AG08396 (cell line): ENCODE data around the gene DESI1.
A peak's percentile ranks its signal among the peaks of the same experiment; 100 is the strongest.
"Not testable (repeated sequence)": the region's sequence is repeated elsewhere in the genome, so short reads cannot be mapped to it uniquely, and the experiment has no call there.

ENCODE experiments used
- DNase-seq: peaks from one replicate; pipeline ENCODE4 v3.0.0; 2012; ENCODE audit warnings: low spot score, mixed read lengths

DESI1 gene

DNA sequence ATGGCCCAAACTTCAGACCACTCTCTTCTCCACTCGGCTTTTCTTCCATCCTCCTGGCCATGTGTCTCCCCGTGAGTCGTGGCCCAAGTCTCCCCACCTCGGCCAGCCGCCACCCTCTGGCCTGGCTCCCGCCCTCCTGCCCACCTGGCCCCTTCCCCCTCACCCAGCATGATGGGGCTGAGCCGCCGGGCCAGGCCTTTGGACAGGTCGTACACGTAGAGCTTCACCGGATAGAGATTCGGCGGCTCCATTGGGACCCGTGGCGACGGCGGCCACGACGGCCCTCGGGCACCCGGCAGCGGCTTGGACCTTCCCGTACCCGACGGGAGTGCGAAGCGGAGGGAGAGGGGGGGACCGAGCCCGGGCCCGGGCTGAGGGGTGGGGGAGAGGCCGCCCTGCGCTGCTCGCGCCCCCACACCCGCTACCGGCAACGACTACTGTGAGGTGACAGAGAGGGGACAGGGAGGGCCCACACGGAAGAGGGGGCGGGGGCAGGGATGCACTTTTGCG is at the start of gene DESI1:
Gene DESI1, minus strand, starts transcription at position 455 of the 510 bp plus-strand sequence. Its CDS starts 204 bp downstream, at position 251.
- no peak for DNase-seq

GRCh38 chr22:41668971-41669911 is 48.4 kb upstream of the DESI1 start:
- peak; percentile 55 for DNase-seq

DNA sequence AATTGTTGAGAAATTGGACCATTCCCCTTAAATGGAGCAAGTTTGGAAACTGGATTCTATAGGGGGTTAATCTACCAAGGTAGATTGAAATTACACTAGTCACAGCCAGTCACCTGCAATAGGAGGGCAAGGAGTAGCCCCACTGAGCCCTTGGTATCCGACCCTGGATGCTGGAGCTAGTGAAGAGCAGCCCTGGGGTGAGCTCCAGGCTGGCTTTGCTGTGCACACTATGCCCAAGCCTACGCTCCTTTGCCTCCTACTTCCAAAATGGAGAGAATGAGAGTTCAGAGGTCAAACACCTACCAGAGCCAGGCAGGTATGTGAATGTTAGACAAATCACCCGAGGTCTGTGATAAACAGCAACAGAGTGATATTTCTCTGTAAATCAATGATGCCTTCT is 44.1 kb upstream of the DESI1 start:
- no peak for DNase-seq

GRCh38 chr22:41664490-41664889 is 43.6 kb upstream of the DESI1 start:
- no peak for DNase-seq

- DNase-seq, result not testable (repeated sequence)
These were observed 42.8 kb upstream of the DESI1 start for GRCh38 chr22:41663594-41663993.

DNA sequence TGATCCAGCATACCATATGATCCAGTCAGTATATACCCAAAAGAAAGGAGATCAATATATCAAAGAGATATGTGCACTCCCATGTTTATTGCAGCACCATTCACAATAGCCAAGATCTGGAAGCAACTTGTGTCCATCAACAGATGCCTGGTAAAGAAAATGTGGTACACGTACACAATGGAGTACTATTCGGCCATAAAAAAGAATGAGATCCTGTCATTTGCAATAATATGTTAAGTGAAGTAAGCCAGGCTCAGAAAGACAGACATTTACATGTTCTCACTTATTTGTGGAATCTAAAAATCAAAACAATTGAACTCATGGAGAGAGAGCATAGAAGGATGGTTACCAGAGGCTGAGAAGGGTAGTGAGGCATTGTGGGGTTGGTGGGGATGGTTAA is 40.9 kb upstream of the DESI1 start:
- DNase-seq, result no peak

GRCh38 chr22:41661088-41661487 is 40.2 kb upstream of the DESI1 start:
- no peak for DNase-seq

DNA sequence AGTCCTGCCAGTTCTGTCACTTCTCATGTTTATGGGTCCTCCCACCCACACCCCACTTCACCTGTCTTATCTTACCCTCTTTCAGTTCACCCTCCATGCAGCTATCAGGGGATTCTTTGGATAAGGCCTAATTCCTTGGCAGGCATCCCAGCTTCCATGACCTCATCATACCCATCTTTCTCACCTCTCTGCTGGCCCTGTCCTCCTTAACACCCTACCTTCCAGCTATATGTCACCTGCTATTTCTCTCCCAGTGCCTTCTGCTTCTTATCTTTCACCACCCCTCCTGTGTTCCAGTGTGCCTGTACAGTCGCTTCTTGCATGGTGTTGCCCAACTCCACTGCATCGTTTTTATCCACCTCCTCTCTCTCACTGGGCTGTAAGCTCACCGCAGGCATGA is 39.6 kb upstream of the DESI1 start:
- DNase-seq, result no peak

DNA sequence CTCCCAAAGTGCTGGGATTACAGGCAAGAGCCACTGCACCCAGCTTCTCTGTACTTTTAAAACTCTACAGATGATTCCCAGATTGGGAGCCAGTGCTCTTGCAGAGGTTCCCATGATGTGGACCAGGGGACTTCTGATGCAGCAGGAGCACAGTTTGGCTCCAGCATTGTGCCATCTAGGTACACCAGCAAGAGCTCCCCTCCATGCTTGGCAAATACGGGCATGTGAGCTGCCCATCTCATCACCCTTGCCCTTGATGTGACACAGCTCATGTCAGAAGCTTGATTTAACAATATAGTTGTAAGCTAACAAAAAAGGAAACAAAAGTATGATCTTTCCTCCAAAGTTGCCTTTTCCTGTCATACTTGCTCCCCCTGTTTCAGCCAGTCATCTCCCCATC is 39.1 kb upstream of the DESI1 start:
- DNase-seq, result no peak

- no peak for DNase-seq
These were observed 38.0 kb upstream of the DESI1 start for GRCh38 chr22:41658869-41659268.

DNA sequence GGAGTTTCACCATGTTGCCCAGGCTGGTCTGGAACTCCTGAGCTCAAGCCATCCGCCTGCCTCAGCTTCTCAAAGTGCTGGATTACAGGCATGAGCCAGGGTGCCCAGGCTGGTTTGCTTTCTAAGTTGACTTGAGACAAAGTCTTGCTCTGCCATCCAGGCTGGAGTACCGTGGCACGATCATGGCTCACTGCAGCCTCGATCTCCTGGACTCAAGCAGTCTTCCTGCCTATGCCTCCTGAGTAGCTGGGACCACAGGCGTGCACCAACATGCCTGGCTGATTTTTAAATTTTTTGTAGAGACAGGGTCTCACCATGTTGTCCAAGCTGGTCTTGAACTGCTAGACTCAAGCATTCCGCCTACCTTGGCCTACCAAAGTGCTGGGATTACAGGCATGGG is 36.9 kb upstream of the DESI1 start:
- DNase-seq, result no peak

GRCh38 chr22:41656556-41656955 is 35.7 kb upstream of the DESI1 start:
- no peak for DNase-seq

- DNase-seq, result no peak
These were observed 33.5 kb upstream of the DESI1 start for GRCh38 chr22:41654322-41654721.

DNA sequence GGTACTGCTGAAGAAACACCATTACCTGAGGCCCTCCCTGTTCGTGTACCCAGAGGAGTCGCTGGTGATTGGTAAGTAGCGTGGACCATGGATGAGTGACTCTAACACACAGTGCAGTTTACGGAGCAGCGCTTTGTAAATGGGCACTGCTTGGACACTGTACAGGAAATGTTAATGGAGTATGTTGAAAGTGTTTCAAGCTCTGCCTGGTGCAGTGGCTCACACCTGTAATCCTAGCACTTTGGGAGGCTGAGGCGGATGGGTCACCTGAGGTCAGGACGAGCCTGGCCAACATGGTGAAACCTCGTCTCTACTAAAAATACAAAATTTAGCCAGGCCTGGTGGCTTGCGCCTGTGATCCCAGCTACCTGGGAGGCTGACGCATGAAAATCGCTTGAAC is 30.0 kb upstream of the DESI1 start:
- no peak for DNase-seq

DNA sequence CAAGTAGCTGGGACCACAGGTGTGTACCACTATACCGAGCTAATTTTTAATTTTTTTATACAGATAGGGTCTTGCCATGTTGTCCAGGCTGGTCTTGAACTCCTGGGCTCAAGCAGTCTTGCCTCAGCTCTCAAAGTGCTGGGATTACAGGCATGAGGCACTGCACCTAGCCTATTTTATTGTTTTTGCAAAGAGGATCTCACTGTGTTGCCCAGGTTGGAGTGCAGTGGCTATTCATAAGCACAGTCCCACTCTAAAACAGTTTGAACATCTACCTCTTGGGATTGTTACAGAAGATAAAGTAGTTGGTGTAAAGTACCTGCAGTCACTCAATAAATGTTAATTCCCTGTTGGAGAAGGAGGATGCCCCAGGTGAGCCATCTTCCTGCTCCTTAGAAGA is 29.4 kb upstream of the DESI1 start:
- no peak for DNase-seq

- no peak for DNase-seq
These were observed 27.6 kb upstream of the DESI1 start for GRCh38 chr22:41648432-41648831.

DNA sequence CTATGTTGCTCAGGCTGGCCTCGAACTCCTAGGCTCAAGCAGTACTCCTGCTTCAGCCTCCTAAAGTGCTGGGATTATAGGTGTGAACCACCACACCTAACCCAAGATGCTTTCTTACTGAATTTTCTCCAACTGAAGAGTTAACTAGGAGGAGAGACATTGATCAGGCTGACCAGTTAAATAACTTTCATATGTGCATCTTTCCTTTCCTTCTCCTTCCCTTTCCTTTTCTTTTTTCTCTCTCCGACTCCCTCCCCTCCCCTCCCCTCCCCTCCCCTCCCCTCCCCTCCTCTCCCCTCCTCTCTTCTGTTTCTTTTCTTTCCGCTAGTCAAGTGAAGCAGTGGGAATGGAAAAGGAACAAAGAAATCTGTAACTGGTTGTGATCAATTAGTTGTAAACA is 26.9 kb upstream of the DESI1 start:
- DNase-seq, result no peak

DNA sequence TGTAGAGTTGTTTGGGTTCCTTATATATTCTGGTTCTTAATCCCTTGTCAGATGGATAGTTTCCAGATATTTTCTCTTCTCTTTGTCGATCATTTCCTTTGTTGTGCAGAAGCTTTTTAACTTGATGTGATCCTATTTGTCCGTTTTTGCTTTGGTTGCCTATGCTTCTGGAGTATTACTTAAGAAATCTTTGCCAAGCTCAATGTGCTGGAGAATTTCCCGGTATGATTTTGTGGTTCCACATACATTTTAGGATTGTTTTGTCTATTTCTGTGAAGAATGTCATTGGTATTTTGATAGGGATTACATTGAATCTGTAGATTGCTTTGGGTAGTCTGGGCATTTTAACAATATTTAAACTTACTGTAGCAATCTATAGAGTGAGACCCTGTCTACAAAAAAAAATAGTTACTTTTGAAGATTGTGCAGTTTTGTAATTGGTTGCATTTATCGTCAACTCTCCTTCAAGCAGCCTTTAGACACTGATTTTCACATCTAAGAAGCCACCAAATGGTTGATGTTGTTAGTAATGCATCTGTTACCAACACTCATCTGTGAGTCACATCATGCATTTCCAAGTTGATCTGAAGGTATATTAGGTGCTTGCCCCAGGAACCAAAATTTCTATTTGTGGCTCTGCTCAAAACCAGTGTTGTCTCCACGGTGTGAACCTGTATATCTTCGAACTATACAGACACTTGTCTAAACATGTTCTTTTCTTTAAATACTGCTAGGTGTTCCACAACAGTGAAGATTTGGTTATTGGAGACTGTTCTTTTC is 21.7 kb upstream of the DESI1 start:
- peak; percentile 28 for DNase-seq

DNA sequence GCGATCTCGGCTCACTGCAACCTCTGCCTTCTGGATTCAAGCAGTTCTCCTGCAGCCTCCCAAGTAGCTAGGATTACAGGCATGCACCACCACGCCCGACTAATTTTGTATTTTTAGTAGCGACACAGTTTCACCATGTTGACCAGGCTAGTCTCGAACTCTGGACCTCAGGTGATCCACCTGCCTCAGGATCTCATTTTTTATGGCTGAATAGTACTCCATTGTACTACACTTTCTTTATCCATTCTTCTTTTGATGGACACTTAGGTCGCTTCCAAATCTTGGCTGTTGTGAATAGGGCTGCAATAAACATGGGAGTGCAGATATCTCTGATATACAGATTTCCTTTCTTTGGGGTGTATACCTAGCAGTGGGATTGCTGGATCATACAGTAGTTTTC is 21.0 kb upstream of the DESI1 start:
- DNase-seq, result no peak

- DNase-seq, result no peak
These were observed 17.9 kb upstream of the DESI1 start for GRCh38 chr22:41638748-41639147.

DNA sequence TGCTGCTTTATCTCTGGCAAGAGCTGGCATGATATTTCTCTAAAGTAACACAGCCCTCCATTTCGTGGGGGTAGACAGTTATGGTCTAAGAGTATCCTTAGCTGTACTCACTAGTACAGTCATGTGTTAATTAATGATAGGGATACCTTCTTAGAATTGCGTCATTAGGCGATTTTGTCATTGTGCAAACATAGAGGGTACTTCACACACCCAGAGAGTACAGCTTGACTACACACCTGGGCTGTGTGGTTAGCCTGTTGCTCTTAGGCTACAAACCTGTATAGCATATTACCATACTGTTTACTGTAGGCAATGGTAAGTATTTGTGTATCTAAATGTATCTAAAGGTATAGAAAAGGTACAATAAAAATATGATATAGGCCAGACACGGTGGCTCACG is 17.3 kb upstream of the DESI1 start:
- DNase-seq, result no peak

DNA sequence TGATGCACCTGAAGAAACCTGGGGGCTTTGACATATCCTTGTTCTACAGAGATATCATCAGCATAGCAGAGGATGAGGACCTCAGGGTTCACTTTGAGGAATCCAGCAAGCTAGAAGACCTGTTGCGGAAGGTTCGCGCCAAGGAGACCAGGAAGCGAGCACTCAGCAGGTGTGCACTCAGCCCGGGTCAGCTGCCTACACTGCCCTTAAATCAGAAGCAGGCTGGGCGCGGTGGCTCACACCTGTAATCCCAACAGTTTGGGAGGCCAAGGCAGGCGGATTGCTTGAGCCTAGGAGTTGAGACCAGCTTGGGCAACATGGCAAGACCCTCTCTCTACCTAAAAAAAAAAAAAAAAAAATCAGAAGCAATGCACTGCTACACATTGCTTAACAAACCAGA is 16.8 kb upstream of the DESI1 start:
- DNase-seq, result not testable (repeated sequence)

GRCh38 chr22:41636467-41636866 is 15.6 kb upstream of the DESI1 start:
- peak; percentile 28 for DNase-seq
